ENCODE measurements around the gene LCE3A. TPM values are rescaled to one million over a fixed set of nuclear protein-coding genes. Genes with fewer than 3 reads are reported as not detected.
A peak's percentile ranks its signal among the peaks of the same experiment; 100 is the strongest.
"Not testable (repeated sequence)": the region's sequence is repeated elsewhere in the genome, so short reads cannot be mapped to it uniquely, and the experiment has no call there.

LCE3A gene, protein sequence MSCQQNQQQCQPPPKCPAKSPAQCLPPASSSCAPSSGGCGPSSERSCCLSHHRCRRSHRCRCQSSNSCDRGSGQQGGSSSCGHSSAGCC
- not detected for total RNA-seq
- not detected for polyA plus RNA-seq
- total RNA-seq: not detected

DNA sequence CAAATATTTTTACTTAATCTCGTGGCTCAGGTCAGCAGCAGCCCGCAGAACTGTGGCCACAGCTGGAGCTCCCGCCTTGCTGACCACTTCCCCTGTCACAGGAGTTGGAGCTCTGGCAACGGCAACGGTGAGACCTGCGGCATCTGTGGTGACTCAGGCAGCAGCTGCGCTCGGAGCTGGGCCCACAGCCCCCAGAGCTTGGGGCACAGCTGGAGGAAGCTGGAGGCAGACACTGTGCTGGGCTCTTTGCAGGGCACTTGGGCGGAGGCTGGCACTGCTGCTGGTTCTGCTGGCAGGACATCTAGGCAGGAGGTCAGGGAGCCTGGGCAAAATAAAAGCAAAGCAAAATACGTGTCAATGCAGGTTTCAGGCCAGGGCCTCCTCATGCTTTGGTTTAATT, at the start of gene LCE3A:
Gene LCE3A, minus strand, starts transcription at position 301 of the 400 bp plus-strand sequence. Its CDS starts 0 bp downstream, at position 301.
- Histone ChIP-seq H3K4me1 (ENCODE audit: control insufficient read depth in 2 of 2, insufficient read depth in 2 of 2, low read length in 2 of 2) (no peaks in the 10 kb centered on the region), H3K27ac (ENCODE audit: low read depth, low read length) (no peak within 1 kb of the TSS), H3K27me3 (ENCODE audit: control insufficient read depth in 2 of 2, insufficient read depth in 2 of 2, low read length in 2 of 2) (no peaks in the 10 kb centered on the region), H3K36me3 (ENCODE audit: control insufficient read depth in 2 of 3, insufficient read depth in 3 of 3, low read length in 3 of 3) (no peaks in the 10 kb centered on the region), H3K9me3 (ENCODE audit: control insufficient read depth in 2 of 3, low read length in 3 of 3) (peaks cover 0 to 10% (median 0%) of the 10 kb centered on the region in 3 experiments), H3K4me3 (ENCODE audit: low read length) (no peak within 1 kb of the TSS)
- Mint-ChIP-seq H3K27me3 (peaks cover 9 to 53% (median 31%) of the 10 kb centered on the region in 5 donors), H3K4me1 (peaks cover 0 to 4% (median 0%) of the 10 kb centered on the region in 7 donors), H3K4me3 (no peak within 1 kb of the TSS), H3K9me3 (peaks cover 5 to 14% (median 7%) of the 10 kb centered on the region in 11 donors), H3K27ac (peak within 1 kb of the TSS in 1 of 9 donors; percentile 60), H3K36me3 (peaks cover 0 to 5% (median 0%) of the 10 kb centered on the region in 5 donors)
- CTCF ChIA-PET: no interaction called here
- ATAC-seq (no peak), DNase-seq (no peak)
- POLR2A ChIA-PET: no interaction called here
- intact Hi-C loops (cut with micrococcal nuclease): no loop called here

DNA sequence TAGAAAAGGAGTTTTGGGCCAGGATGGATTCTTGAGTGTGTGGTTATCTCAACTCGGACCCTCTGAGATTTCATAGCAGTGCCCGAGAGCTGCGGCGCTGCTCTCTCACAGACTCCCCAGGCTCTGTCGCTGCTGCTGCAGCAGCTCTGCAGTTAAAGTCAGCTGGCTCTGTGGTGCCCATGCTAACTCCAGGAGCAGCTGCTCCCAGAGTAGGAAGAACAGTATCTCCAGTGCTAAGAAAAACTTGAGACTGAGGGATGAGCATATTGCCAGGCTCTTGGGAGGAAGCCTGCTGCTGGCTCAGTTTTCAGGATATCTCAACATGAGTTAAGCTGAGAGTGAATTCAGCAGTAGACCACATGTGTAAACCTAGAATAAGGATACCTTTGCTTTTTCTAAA, 44.7 kb upstream of the LCE3A start:
- H3K4me1 Mint-ChIP-seq: no peaks in the 10 kb centered on the region
- H3K9me3 ChIP-seq (ENCODE audit: control insufficient read depth in 2 of 3, low read length in 3 of 3): no peaks in the 10 kb centered on the region
- CTCF ChIA-PET: no interaction called here
- POLR2A ChIA-PET: no interaction called here
- H3K4me3 ChIP-seq (ENCODE audit: low read length): no peak overlapping the region
- no peak overlapping the region for H3K4me3 Mint-ChIP-seq
- peaks cover 0 to 4% (median 0%) of the 10 kb centered on the region in 11 donors for H3K9me3 Mint-ChIP-seq
- ATAC-seq (no peak), DNase-seq (no peak)
- H3K4me1 ChIP-seq (ENCODE audit: control insufficient read depth in 2 of 2, insufficient read depth in 2 of 2, low read length in 2 of 2): no peaks in the 10 kb centered on the region
- H3K27me3 ChIP-seq (ENCODE audit: control insufficient read depth in 2 of 2, insufficient read depth in 2 of 2, low read length in 2 of 2): no peaks in the 10 kb centered on the region
- intact Hi-C loops (cut with micrococcal nuclease): no loop called here
- no peak overlapping the region for H3K27ac ChIP-seq (ENCODE audit: low read depth, low read length)
- H3K36me3 ChIP-seq (ENCODE audit: control insufficient read depth in 2 of 3, insufficient read depth in 3 of 3, low read length in 3 of 3): no peaks in the 10 kb centered on the region
- no peak overlapping the region for H3K27ac Mint-ChIP-seq
- no peaks in the 10 kb centered on the region for H3K36me3 Mint-ChIP-seq
- peaks cover 2 to 48% (median 32%) of the 10 kb centered on the region in 5 donors for H3K27me3 Mint-ChIP-seq

DNA sequence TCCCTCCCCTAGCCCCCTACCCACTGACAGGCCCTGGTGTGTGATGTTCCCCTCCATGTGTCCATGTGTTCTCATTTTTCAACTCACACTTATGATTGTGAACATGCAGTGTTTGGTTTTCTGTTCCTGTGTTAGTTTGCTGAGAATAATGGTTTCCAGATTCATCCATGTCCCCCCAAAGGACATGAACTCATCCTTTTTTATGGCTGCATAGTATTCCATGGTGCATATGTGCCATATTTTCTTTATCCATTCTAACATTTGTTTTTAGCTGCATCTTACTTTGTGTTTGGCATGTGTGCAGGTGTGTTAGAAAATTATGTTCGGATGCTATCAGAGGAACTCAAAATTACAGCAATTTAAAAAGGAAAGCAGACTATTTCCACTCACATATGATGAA, 43.3 kb upstream of the LCE3A start:
- H3K9me3 Mint-ChIP-seq; ATAC-seq; H3K27ac ChIP-seq (ENCODE audit: low read depth, low read length); H3K27ac Mint-ChIP-seq; H3K36me3 ChIP-seq (ENCODE audit: control insufficient read depth in 2 of 3, insufficient read depth in 3 of 3, low read length in 3 of 3); H3K4me3 Mint-ChIP-seq; H3K4me3 ChIP-seq (ENCODE audit: low read length); DNase-seq; intact Hi-C loops (cut with micrococcal nuclease); H3K27me3 ChIP-seq (ENCODE audit: control insufficient read depth in 2 of 2, insufficient read depth in 2 of 2, low read length in 2 of 2); H3K4me1 ChIP-seq (ENCODE audit: control insufficient read depth in 2 of 2, insufficient read depth in 2 of 2, low read length in 2 of 2); H3K9me3 ChIP-seq (ENCODE audit: control insufficient read depth in 2 of 3, low read length in 3 of 3); POLR2A ChIA-PET; H3K36me3 Mint-ChIP-seq; CTCF ChIA-PET; H3K4me1 Mint-ChIP-seq: not testable (repeated sequence)
- H3K27me3 Mint-ChIP-seq: peaks cover 2 to 51% (median 32%) of the 10 kb centered on the region in 5 donors

DNA sequence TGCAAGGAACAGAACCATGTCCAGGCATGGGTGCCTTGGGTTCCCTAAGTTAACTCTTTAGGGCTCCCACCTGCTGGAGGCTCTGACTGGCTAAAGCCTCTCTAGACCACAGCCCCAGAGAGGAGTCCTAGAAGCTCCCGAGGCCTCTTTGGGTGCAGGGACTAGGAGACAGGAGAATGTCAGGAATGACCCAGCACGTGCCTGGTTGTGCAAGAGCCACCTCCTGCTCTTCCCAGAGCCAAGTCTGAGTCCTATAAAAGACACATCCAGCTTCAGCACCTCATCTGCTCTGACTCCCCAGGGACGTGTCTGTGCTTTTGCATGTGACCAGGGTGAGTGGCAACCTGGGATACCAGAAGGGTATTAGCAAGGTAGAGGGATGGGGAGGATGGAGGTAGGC, 40.2 kb upstream of the LCE3A start, which contains the start of gene LCE2D:
Gene LCE2D, plus strand, starts transcription at position 283 of the 400 bp plus-strand sequence. CDS start 726 bp downstream, outside the sequence.
- Mint-ChIP-seq H3K9me3 (no peaks in the 10 kb centered on the region), H3K27ac (no peak within 1 kb of the TSS), H3K36me3 (no peaks in the 10 kb centered on the region), H3K4me1 (no peaks in the 10 kb centered on the region), H3K27me3 (peaks cover 2 to 38% (median 23%) of the 10 kb centered on the region in 5 donors), H3K4me3 (no peak within 1 kb of the TSS)
- ChIA-PET CTCF (no interaction called here), POLR2A (no interaction called here)
- intact Hi-C loops (cut with micrococcal nuclease): no loop called here
- H3K27ac ChIP-seq (ENCODE audit: low read depth, low read length): no peak within 1 kb of the TSS
- no peak within 1 kb of the TSS for H3K4me3 ChIP-seq (ENCODE audit: low read length)
- no peaks in the 10 kb centered on the region for H3K36me3 ChIP-seq (ENCODE audit: control insufficient read depth in 2 of 3, insufficient read depth in 3 of 3, low read length in 3 of 3)
- DNase-seq (no peak), ATAC-seq (no peak)
- H3K4me1 ChIP-seq (ENCODE audit: control insufficient read depth in 2 of 2, insufficient read depth in 2 of 2, low read length in 2 of 2): no peaks in the 10 kb centered on the region
- no peaks in the 10 kb centered on the region for H3K9me3 ChIP-seq (ENCODE audit: control insufficient read depth in 2 of 3, low read length in 3 of 3)
- no peaks in the 10 kb centered on the region for H3K27me3 ChIP-seq (ENCODE audit: control insufficient read depth in 2 of 2, insufficient read depth in 2 of 2, low read length in 2 of 2)

DNA sequence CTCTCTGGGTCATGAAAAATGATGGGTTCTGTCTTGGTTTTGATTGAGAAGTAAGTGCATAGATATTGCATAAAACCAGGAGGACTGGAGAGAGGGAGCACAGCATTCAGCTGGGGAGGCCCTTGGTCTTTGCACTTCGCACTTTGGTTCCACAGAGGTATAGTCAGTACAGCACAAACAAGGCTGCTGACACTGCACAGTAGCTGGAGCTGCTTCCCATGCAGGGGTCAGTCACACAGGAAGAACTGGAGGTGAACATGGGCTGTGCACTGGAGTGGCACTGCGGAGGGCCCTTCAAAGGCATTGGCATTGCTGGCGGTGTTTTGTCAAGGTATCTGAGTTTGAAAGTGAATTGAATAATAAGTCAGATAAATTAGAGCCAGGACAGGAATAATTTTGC, 35.7 kb upstream of the LCE3A start:
- H3K27me3 Mint-ChIP-seq: peaks cover 9 to 20% (median 16%) of the 10 kb centered on the region in 5 donors
- H3K4me3 ChIP-seq (ENCODE audit: low read length): no peak overlapping the region
- no peak overlapping the region for H3K27ac ChIP-seq (ENCODE audit: low read depth, low read length)
- DNase-seq: no peak
- H3K9me3 Mint-ChIP-seq: no peaks in the 10 kb centered on the region
- ChIA-PET CTCF (interaction anchor here (0.7 kb wide), 1 partner anchor 632 kb away, joined by 4 read pairs; no protein-coding TSS in a partner anchor), POLR2A (no interaction called here)
- H3K27me3 ChIP-seq (ENCODE audit: control insufficient read depth in 2 of 2, insufficient read depth in 2 of 2, low read length in 2 of 2): no peaks in the 10 kb centered on the region
- intact Hi-C loops (cut with micrococcal nuclease): no loop called here
- H3K27ac Mint-ChIP-seq: no peak overlapping the region
- H3K4me3 Mint-ChIP-seq: no peak overlapping the region
- H3K9me3 ChIP-seq (ENCODE audit: control insufficient read depth in 2 of 3, low read length in 3 of 3): no peaks in the 10 kb centered on the region
- no peaks in the 10 kb centered on the region for H3K4me1 ChIP-seq (ENCODE audit: control insufficient read depth in 2 of 2, insufficient read depth in 2 of 2, low read length in 2 of 2)
- no peak for ATAC-seq
- no peaks in the 10 kb centered on the region for H3K36me3 Mint-ChIP-seq
- H3K4me1 Mint-ChIP-seq: peaks cover 0 to 4% (median 0%) of the 10 kb centered on the region in 7 donors
- H3K36me3 ChIP-seq (ENCODE audit: control insufficient read depth in 2 of 3, insufficient read depth in 3 of 3, low read length in 3 of 3): no peaks in the 10 kb centered on the region

DNA sequence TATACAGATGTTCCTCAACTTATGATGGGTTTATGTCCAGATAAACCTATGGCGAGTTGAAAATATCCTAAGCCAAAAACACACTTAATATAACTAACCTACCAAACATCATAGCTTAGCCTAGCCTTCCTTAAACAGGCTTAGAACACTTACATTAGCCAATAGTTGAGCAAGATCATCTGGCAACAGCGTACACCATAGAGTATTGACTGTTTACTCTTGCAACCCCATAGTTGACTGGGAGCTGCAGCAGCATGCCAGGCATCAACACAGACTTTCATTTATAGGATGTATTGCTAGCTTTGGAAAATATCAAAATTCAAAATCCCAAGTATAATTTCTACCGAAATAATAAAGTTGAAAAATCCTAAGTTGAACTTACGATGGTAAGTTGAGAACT, 34.8 kb upstream of the LCE3A start:
- CTCF ChIA-PET: no interaction called here
- intact Hi-C loops (cut with micrococcal nuclease): no loop called here
- no peaks in the 10 kb centered on the region for H3K9me3 ChIP-seq (ENCODE audit: control insufficient read depth in 2 of 3, low read length in 3 of 3)
- Mint-ChIP-seq H3K4me1 (peaks cover 0 to 4% (median 0%) of the 10 kb centered on the region in 7 donors), H3K36me3 (no peaks in the 10 kb centered on the region), H3K27ac (no peak overlapping the region), H3K9me3 (no peaks in the 10 kb centered on the region), H3K27me3 (peaks cover 8 to 20% (median 14%) of the 10 kb centered on the region in 5 donors), H3K4me3 (no peak overlapping the region)
- no peak for ATAC-seq
- H3K4me1 ChIP-seq (ENCODE audit: control insufficient read depth in 2 of 2, insufficient read depth in 2 of 2, low read length in 2 of 2): no peaks in the 10 kb centered on the region
- H3K4me3 ChIP-seq (ENCODE audit: low read length): no peak overlapping the region
- no peaks in the 10 kb centered on the region for H3K36me3 ChIP-seq (ENCODE audit: control insufficient read depth in 2 of 3, insufficient read depth in 3 of 3, low read length in 3 of 3)
- POLR2A ChIA-PET: no interaction called here
- no peaks in the 10 kb centered on the region for H3K27me3 ChIP-seq (ENCODE audit: control insufficient read depth in 2 of 2, insufficient read depth in 2 of 2, low read length in 2 of 2)
- DNase-seq: no peak
- H3K27ac ChIP-seq (ENCODE audit: low read depth, low read length): no peak overlapping the region

DNA sequence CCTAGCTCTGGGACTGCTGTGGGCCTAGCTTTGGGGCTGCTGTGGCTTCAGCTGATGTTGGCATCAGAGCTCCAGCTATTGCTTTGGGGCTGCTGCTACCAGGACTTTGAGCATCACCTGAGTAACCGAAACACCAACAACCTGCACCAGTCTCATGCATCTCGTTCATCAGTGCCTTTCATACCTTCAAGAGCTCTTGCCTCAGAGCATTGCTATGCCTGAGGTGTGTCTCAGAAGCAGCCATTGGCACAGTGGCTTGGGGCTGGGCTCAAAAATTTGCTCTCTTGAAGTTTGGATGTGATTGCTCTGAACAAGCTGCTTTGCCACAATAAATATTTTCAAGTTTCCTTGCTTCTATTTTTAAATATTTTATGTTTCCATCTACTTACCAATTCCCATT, 33.6 kb upstream of the LCE3A start:
- no peak for DNase-seq
- Histone ChIP-seq H3K27ac (ENCODE audit: low read depth, low read length) (no peak overlapping the region), H3K27me3 (ENCODE audit: control insufficient read depth in 2 of 2, insufficient read depth in 2 of 2, low read length in 2 of 2) (no peaks in the 10 kb centered on the region), H3K36me3 (ENCODE audit: control insufficient read depth in 2 of 3, insufficient read depth in 3 of 3, low read length in 3 of 3) (no peaks in the 10 kb centered on the region), H3K4me3 (ENCODE audit: low read length) (no peak overlapping the region), H3K9me3 (ENCODE audit: control insufficient read depth in 2 of 3, low read length in 3 of 3) (no peaks in the 10 kb centered on the region), H3K4me1 (ENCODE audit: control insufficient read depth in 2 of 2, insufficient read depth in 2 of 2, low read length in 2 of 2) (no peaks in the 10 kb centered on the region)
- Mint-ChIP-seq H3K36me3 (no peaks in the 10 kb centered on the region), H3K9me3 (no peaks in the 10 kb centered on the region), H3K27me3 (peaks cover 4 to 21% (median 13%) of the 10 kb centered on the region in 5 donors), H3K27ac (no peak overlapping the region), H3K4me3 (no peak overlapping the region), H3K4me1 (peaks cover 0 to 4% (median 0%) of the 10 kb centered on the region in 7 donors)
- intact Hi-C loops (cut with micrococcal nuclease): no loop called here
- CTCF ChIA-PET: no interaction called here
- POLR2A ChIA-PET: no interaction called here
- ATAC-seq: no peak

All from naive thymus-derived CD4-positive, alpha-beta T cell (primary cell).